DMS53 treated with DMSO at 0.1 percent for 48 hours (cell line): Measurements from ENCODE around the gene AMDHD2.
A peak's percentile ranks its signal among the peaks of the same experiment; 100 is the strongest.

ENCODE experiments used
- DNase-seq: peaks from one replicate; lab custom pipeline; 2025; ENCODE audit not compliant: unreplicated experiment; lab: John Stamatoyannopoulos, UW

Gene AMDHD2

GRCh38 chr16:2482708-2483534 is 37.2 kb upstream of the AMDHD2 start:
- peak; percentile 40 for DNase-seq

- DNase-seq, result no peak
Observed at GRCh38 chr16:2483939-2484897, 36.0 kb upstream of the AMDHD2 start.

GRCh38 chr16:2484898-2485508 is 35.2 kb upstream of the AMDHD2 start:
- DNase-seq, result no peak

DNA sequence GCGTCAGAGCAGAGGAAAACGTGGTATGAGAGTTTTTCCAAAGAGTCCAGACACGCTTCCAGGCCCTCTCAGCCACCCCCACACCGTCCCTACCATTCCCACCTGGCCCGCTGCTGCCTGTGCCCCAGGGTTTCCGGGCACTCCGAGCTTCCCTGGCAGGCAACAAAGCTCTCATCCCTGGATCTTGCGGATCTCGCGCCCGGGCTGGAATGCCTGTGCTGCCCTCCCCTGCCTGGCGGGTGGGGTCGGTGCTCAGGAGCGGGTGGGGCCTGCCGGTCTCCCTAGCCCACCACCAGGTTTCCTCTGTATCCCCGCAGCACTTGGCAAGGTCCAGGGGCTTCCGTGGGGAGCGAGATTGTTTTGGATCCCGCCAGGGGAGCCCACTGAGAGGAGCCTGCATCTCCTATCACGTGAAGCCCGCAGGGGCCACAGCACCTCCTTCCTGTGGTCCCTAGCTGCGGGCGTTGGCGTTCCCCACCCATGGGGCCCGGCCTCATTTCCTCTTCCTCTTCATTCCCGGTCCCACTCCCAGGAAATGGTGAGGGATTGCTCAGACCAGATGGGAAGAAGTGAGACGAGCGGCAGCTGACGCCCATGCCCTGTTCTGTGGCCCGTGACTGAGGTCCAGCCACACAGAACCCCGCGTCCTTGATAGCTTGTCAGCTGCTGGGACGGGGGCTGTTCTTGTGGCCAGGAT is 34.2 kb upstream of the AMDHD2 start:
- DNase-seq, result no peak

DNA sequence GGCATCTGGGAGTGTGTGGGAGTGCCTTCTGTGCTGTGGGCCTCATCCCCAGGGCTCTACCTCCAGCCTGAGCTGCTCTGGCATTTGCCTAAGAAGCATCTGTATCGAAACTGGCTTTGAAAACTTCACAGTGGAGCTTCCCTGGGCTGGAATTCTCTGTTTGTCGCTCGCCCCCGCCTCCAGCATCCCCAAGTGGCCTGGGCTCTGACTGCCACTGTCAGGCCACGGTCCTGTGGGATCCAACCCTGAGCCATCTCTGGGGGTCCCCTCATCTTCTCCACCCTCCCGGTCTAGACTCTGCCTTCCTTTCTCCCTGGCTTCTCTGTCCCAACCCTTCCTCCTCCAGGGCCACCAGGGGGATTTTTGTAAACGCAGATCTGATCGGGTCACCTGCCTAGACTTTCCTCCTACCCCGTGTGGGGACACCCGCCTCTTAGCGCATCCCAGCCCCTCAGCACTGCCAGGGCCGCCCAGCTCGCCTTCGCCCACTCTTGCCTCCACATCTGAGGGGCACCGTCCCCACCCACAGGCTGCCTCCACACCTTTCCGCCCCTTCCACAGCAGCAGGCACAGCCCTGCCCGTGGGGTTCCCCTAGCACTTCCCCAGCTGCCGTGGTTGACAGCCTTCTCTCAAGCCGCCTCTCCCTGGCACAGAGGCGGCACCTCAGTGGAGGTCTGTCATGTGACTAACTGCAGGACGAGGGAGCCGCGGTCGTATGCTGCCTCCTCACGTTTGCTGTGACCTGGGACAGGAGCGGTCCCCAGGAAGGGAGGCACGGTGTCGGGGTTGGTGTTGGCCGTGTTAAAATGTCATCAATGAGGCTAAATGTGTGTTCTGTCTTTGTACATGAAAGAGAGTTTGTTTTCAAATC is 33.3 kb upstream of the AMDHD2 start:
- no peak for DNase-seq

DNA sequence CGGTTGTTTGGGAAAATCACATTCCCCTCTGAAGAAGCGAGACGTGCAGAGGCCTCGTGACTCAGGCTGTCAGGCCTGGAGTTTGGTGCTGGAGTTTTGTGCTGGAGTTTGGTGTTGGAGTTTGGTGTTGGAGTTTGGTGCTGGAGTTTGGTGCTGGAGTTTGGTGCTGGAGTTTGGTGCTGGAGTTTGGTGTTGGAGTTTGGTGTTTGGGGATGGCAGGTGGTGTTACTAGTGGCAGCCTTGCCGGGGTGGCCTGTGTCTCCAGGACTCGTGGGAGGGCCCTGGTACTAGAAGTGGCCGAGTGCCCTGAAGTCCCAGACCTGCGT is 32.7 kb upstream of the AMDHD2 start:
- DNase-seq, result no peak

DNA sequence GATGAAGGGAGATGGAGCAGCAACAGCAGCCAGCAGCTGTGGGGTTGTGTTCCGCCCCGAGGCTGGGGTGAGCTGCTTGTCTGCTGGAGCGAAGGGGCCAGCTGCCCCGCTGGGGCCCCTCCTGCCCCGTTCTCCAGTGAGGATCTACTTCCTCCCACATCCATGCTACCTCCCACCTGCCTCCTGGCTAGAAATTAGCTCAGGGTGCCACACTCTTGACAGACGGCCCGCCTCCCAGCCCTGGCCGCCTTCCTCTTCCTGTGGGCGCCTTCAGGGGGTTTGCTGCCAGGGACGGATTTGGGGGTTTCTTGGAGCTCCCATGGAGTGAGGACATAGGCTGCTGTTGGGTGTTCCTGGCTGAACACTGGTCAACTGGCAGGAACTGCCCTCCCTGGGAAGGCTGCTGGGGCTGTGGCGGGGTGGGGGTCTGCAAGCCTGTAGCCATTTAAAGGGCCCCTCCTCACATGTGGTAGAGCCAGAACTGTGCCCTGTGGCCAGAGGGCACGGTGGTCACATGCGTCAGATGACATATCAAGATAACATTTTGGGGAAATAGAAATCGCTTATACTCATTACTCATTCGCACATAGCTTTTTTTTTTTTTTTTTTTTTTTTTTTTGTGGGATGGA is 32.2 kb upstream of the AMDHD2 start:
- no peak for DNase-seq

DNA sequence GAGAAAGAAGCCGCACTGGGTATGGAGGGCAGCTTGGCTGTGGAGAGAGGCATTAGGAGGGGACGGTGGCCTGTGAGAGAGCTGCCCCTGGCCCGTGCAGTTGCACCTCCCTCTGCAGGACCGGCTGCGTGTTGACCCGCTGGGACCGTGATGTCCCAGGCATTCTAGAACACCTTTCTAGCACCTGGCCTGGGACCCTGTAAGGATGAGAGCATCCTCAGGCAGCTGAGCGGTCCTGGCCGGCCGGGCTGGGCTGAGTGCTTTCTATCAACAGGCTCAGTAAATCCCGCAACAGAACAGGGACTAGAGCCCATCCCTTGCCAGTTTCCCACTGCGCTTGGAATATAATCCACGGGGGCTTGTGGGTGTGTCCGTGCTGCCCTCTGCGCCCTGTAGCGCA is 30.6 kb upstream of the AMDHD2 start:
- DNase-seq, result no peak

DNA sequence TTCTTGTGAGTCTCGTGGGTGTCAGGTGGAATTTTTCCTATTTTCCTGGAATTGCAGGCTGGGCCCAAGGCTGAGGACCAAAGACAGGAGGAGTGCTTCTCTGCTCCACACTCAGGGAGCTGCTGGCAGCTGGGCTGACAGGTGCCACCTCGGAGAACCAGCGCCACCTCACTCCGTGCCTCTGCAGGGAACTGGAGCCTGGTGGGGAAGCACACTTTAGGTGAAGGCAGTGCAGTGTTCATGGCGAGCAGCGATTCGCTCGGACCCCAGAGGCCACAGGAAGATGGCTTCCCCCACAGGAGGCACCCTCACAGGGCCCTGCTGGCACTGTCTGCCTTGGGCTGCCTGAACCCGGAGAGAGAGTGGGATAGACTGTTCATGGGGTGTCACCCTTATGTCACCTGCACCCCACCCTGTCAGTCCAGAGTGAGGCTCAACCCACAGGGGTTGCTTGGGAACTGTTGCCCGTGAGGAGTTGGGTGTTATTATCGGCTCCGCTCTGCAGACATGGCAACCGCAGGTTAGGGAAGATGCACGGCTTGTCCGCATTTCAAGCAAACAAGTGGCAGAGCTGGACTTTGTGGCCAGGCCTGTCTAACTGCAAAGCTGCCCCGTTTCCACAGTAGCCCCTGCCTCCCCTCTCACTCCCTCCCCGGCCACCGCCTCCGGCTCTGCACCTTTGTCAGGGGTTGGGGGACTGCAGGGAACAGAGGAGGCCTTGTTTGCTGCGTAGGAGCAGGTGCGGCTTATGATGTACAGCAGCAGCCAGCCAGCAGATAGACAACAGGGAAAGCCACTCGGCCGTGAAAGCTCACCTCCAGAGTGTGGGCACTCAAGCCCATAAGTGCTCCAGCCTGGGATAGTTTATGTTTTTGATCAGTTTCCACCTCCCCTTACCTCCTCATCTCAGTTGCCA is 29.7 kb upstream of the AMDHD2 start:
- DNase-seq, result peak; percentile 22

DNA sequence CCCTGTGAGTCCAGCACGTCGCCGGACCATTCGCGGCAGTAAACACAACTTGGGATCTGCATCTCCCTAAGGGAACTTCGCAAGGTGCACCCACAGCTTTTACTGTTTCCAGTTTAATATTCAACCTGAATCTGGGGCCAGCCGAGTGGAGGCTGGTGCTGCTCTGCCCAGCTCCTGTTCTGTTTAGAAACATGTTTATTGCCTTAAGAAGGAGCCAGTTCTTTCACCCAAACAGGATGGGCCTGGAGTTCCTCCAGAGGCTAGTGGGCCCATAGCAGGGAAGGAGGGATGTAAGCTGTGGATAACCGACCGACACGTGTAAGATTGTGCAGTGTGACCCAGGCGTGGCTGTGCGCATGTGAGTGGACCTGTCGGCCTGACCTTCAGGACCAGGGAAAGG is 27.9 kb upstream of the AMDHD2 start:
- DNase-seq, result no peak

- DNase-seq, result no peak
Observed at GRCh38 chr16:2493605-2494004, 26.6 kb upstream of the AMDHD2 start.

- no peak for DNase-seq
Observed at GRCh38 chr16:2494616-2495015, 25.6 kb upstream of the AMDHD2 start.

DNA sequence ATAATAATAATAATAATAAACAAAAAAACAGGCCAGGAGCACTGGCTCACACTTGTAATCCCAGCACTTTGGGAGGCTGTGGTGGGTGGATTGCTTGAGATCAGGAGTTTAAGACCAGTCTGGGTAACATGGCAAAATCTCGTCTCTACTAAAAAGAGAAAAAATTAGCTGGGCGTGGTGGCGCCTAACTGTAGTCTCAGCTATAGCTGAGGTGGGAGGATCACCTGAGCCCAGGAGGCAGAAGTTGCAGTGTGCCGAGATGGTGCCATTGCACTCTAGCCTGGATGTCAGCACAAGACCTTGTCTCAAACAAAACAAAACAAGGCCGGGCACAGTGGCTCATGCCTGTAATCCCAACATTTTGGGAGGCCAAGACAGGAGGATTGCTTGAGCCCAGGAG is 25.1 kb upstream of the AMDHD2 start:
- DNase-seq, result no peak

DNA sequence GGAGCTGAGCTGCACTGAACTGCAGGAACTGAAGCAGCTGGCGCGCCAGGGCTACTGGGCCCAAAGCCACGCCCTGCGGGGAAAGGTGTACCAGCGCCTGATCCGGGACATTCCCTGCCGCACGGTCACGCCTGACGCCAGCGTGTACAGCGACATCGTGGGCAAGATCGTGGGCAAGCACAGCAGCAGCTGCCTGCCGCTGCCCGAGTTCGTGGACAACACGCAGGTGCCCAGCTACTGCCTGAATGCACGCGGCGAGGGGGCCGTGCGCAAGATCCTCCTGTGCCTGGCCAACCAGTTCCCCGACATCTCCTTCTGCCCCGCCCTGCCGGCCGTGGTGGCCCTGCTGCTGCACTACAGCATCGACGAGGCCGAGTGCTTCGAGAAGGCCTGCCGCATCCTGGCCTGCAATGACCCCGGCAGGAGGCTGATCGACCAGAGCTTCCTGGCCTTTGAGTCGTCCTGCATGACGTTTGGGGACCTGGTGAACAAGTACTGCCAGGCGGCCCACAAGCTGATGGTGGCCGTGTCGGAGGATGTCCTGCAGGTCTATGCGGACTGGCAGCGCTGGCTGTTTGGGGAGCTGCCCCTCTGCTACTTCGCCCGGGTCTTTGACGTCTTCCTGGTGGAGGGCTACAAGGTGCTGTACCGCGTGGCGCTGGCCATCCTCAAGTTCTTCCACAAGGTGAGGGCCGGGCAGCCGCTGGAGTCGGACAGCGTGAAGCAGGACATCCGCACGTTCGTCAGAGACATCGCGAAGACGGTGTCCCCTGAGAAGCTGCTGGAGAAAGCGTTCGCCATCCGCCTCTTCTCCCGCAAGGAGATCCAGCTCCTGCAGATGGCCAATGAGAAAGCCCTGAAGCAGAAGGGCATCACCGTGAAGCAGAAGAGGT is 23.7 kb upstream of the AMDHD2 start:
- DNase-seq, result no peak

DNA sequence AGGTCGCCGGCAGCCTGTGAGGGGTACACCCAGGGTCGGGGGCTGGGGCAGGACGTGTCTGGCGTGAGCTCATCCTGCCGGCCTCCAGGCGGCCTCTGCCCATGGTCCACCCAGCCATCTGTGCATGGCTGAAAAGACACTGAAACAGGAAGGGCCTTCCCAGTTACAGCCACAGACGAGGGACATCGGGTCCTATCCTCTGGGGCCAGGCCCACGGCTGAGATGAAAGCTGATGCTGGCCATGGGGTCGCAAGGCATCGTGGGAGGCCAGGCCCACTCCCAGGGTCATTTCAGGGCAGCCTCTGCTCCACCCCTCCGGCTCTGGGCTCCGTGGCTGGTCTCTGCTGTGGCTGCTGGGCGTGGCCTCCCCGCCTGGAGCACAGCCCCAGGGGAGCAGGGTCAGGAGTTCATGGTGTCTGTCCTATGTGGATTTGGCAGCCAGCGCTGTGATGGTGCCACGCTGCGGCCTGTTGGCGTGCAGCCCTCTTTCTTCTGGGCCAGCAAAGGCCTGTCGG is 23.0 kb upstream of the AMDHD2 start:
- DNase-seq, result no peak

GRCh38 chr16:2497695-2498484 is 22.3 kb upstream of the AMDHD2 start:
- no peak for DNase-seq
